Motor neuron (in vitro differentiated cells): ENCODE results near the gene TAAR6. TPM values are rescaled to one million over a fixed set of nuclear protein-coding genes. Genes with fewer than 3 reads are reported as not detected.
"Not testable (repeated sequence)": the region's sequence is repeated elsewhere in the genome, so short reads cannot be mapped to it uniquely, and the experiment has no call there.

ENCODE experiments used
- ATAC-seq, 8 experiments: fragments of 200-7000 bp; cut with Tn5 transposase; replicated peaks in 6 of 8; 2 replicates each; pipeline ENCODE4 v1.8.0; 2021; ENCODE audit warnings: mild to moderate bottlenecking in 8 of 8, moderate library complexity in 8 of 8
- H3K27ac ChIP-seq, 2 donors: fragments of 250-450 bp; sonication (Bioruptor Pico); 2 replicates each; pipeline ENCODE4 v1.9.0; 2021; ENCODE audit warnings: antibody characterized with exemption in 2 of 2, mild to moderate bottlenecking in 2 of 2, moderate library complexity in 1 of 2
- H3K4me1 ChIP-seq, 2 donors: fragments of 250-450 bp; sonication (Bioruptor Pico); replicated peaks in 1 of 2; 2 replicates each; pipeline ENCODE4 v1.6.1; 2021; ENCODE audit warnings: antibody characterized with exemption in 2 of 2, mild to moderate bottlenecking in 2 of 2, moderate library complexity in 1 of 2
- H3K4me3 ChIP-seq, 5 donors: fragments of 250-450 bp; sonication (Bioruptor Pico); 2 replicates each; pipeline ENCODE4 v1.9.0; 2021; ENCODE audit warnings: antibody characterized with exemption in 5 of 5, mild to moderate bottlenecking in 5 of 5, moderate library complexity in 4 of 5
- WGBS, 10 experiments: fragments of 450-650 bp; shearing (Covaris generic); methylation state at CpG; one replicate each; pipeline ENCODE4 v1.0.0; 2022; 5-methylcytosine and 5-hydroxymethylcytosine counted together
- in situ Hi-C, 9 experiments: fragments of 400-800 bp; cut with MboI; loops; one replicate each; pipeline ENCODE4 v1.15.0; 2021; ENCODE audit warnings: low sequenced_read_pairs in 9 of 9, low pct_unique_long_range_greater_than_20kb in 2 of 9; ENCODE audit not compliant: unreplicated experiment in 9 of 9
- total RNA-seq, 8 experiments: library from RNA; unstranded; fragments of 300-600 nt; gene quantifications; 2 replicates each; pipeline versions ENCODE4 v1.2.3 to v1.2.4, GENCODE V29; 2022

TAAR6 gene
- total RNA-seq, 8 experiments from 2014 or later = 0.17 to 0.47 TPM; not detected in 6

GRCh38 chr6:132548746-132549463 is 21.2 kb upstream of the TAAR6 start:
- WGBS, 10 experiments = 17 to 100% (median 83%) methylated on average over 1 to 4 of the region's 4 CpGs; no CpG with 5 or more reads in 1 of the 10 experiments
- no peak for ATAC-seq
- Histone ChIP-seq H3K4me1 (no peaks in the 10 kb centered on the region), H3K27ac (no peak overlapping the region), H3K4me3 (no peak overlapping the region)
- in situ Hi-C loops = loop anchor here in 5 of 9 experiments (25.0 kb wide), 5 partner anchors 163 to 988 kb away; partner anchors contain the start of genes RPS12 (in 1 of the 5), SLC18B1 (in 1 of the 5), VNN1 (in 1 of the 5) and VNN2 (in 1 of the 5)

- Histone ChIP-seq H3K4me1 (no peaks in the 10 kb centered on the region), H3K27ac (no peak overlapping the region), H3K4me3 (no peak overlapping the region)
- WGBS, 10 experiments = 0 to 86% (median 43%) methylated on average over 1 to 3 of the region's 4 CpGs; no CpG with 5 or more reads in 4 of the 10 experiments
- ATAC-seq = no peak
- in situ Hi-C loops = no loop called here
Observed at GRCh38 chr6:132551214-132551613, 18.9 kb upstream of the TAAR6 start.

- Histone ChIP-seq H3K4me1 (no peaks in the 10 kb centered on the region), H3K27ac (no peak within 1 kb of the TSS), H3K4me3 (no peak within 1 kb of the TSS)
- WGBS, 10 experiments = 50 to 100% (median 94%) methylated on average over 1 to 2 of the region's 2 CpGs
- ATAC-seq = no peak
- in situ Hi-C loops = no loop called here
Observed at GRCh38 chr6:132552372-132552771, 17.8 kb upstream of the TAAR6 start, which contains the start of gene TAAR8. Gene TAAR8, plus strand, starts transcription at chr6:132552672. Its CDS starts 21 bp downstream, at chr6:132552693.

GRCh38 chr6:132560087-132560486 is 10.0 kb upstream of the TAAR6 start:
- ATAC-seq, H3K4me3 ChIP-seq, H3K27ac ChIP-seq, in situ Hi-C loops, H3K4me1 ChIP-seq: not testable (repeated sequence)
- WGBS, 10 experiments = 0 to 90% (median 66%) methylated on average over 1 to 3 of the region's 3 CpGs; no CpG with 5 or more reads in 1 of the 10 experiments

GRCh38 chr6:132566404-132566803 is 3.7 kb upstream of the TAAR6 start:
- Histone ChIP-seq H3K4me3 (no peak overlapping the region), H3K4me1 (peaks cover 12 to 22% of the 10 kb centered on the region in 2 donors), H3K27ac (no peak overlapping the region)
- ATAC-seq = no peak
- in situ Hi-C loops = no loop called here
- WGBS, 10 experiments = 27 to 100% (median 92%) methylated on average over 2 to 6 of the region's 6 CpGs

GRCh38 chr6:132567566-132567965 is 2.6 kb upstream of the TAAR6 start:
- WGBS, 10 experiments = 14 to 85% (median 60%) methylated on average over 1 of the region's 1 CpG; no CpG with 5 or more reads in 4 of the 10 experiments
- H3K27ac ChIP-seq = no peak overlapping the region
- no peak overlapping the region for H3K4me3 ChIP-seq
- ATAC-seq = no peak
- peaks cover 12 to 22% of the 10 kb centered on the region in 2 donors for H3K4me1 ChIP-seq
- in situ Hi-C loops = no loop called here

GRCh38 chr6:132568611-132569010 is 1.5 kb upstream of the TAAR6 start:
- in situ Hi-C loops = no loop called here
- Histone ChIP-seq H3K4me1 (peaks cover 12 to 22% of the 10 kb centered on the region in 2 donors), H3K4me3 (no peak overlapping the region), H3K27ac (no peak overlapping the region)
- ATAC-seq = no peak
- WGBS, 10 experiments = 29 to 76% (median 58%) methylated on average over 1 to 6 of the region's 6 CpGs; no CpG with 5 or more reads in 1 of the 10 experiments

GRCh38 chr6:132569170-132569569 is 952 bp upstream of the TAAR6 start:
- Histone ChIP-seq H3K4me3 (no peak overlapping the region), H3K4me1 (peaks cover 12 to 22% of the 10 kb centered on the region in 2 donors), H3K27ac (no peak overlapping the region)
- peak in 4 of 8 experiments; percentile 41 to 81 (median 56) for ATAC-seq
- 0 to 55% (median 23%) methylated on average over 1 to 4 of the region's 4 CpGs for WGBS, 10 experiments
- in situ Hi-C loops = no loop called here

GRCh38 chr6:132571774-132572173 is 1.7 kb downstream of the TAAR6 start:
- H3K4me3 ChIP-seq = no peak overlapping the region
- peak in 2 of 8 experiments; percentile 21 to 66 for ATAC-seq
- H3K27ac ChIP-seq = no peak overlapping the region
- H3K4me1 ChIP-seq = peaks cover 12 to 22% of the 10 kb centered on the region in 2 donors
- in situ Hi-C loops = no loop called here

GRCh38 chr6:132584698-132585097 is 14.6 kb downstream of the TAAR6 start:
- Histone ChIP-seq H3K4me3 (no peak overlapping the region), H3K4me1 (no peaks in the 10 kb centered on the region), H3K27ac (no peak overlapping the region)
- in situ Hi-C loops = no loop called here
- ATAC-seq = no peak
- 0 to 88% (median 67%) methylated on average over 1 of the region's 1 CpG; no CpG with 5 or more reads in 1 of the 10 experiments for WGBS, 10 experiments

GRCh38 chr6:132587424-132587823 is 17.3 kb downstream of the TAAR6 start:
- ATAC-seq = no peak
- Histone ChIP-seq H3K27ac (no peak overlapping the region), H3K4me1 (no peaks in the 10 kb centered on the region), H3K4me3 (no peak overlapping the region)
- 0 to 80% (median 68%) methylated on average over 1 to 2 of the region's 2 CpGs; no CpG with 5 or more reads in 2 of the 10 experiments for WGBS, 10 experiments
- in situ Hi-C loops = no loop called here

- Histone ChIP-seq H3K4me1 (no peaks in the 10 kb centered on the region), H3K4me3 (no peak within 1 kb of the TSS), H3K27ac (no peak within 1 kb of the TSS)
- in situ Hi-C loops = no loop called here
- ATAC-seq = no peak
- 13 to 100% (median 77%) methylated on average over 1 to 5 of the region's 5 CpGs; no CpG with 5 or more reads in 1 of the 10 experiments for WGBS, 10 experiments
Observed at GRCh38 chr6:132589454-132589853, 19.3 kb downstream of the TAAR6 start, which contains the start of gene TAAR5. Gene TAAR5, minus strand, starts transcription at chr6:132589741. Its CDS starts 55 bp downstream, at chr6:132589686.

GRCh38 chr6:132590362-132590761 is 20.2 kb downstream of the TAAR6 start:
- 14 to 100% (median 71%) methylated on average over 1 of the region's 1 CpG; no CpG with 5 or more reads in 5 of the 10 experiments for WGBS, 10 experiments
- Histone ChIP-seq H3K27ac (no peak overlapping the region), H3K4me3 (no peak overlapping the region), H3K4me1 (peaks cover 0 to 5% of the 10 kb centered on the region in 2 donors)
- in situ Hi-C loops = no loop called here
- no peak for ATAC-seq
